LNCAP (cell line): Measurements from ENCODE around the gene ATAD5.

Source experiments
- CTCF ChIP-seq: fragments of 450-650 bp; IDR thresholded peaks from 2 replicates; pipeline ENCODE4 v1.5.1; 2017; ENCODE audit warnings: mild to moderate bottlenecking

Gene ATAD5

GRCh38 chr17:30929081-30929633, 97.4 kb downstream of the ATAD5 start:
- no peak for TF ChIP-seq CTCF

DNA sequence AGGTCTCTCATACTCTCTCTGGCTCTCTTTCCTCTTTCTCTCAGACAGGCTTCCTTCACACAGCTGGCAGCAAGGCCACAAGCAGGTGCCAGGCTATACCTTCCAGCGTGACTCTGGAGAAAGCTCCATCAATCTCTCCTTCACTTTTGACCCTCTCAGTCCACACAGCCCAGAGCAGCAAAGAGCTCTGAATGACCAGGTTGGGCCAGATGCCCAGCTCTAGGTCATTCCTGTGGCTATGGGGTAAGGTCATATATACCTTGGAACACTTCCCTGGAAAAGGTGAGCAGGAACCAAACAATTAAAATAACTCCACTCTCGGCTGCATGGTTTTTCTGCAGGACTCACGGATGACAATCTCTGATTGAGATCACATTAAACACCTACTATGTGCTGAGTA, 98.7 kb downstream of the ATAD5 start:
- TF ChIP-seq CTCF = no peak

DNA sequence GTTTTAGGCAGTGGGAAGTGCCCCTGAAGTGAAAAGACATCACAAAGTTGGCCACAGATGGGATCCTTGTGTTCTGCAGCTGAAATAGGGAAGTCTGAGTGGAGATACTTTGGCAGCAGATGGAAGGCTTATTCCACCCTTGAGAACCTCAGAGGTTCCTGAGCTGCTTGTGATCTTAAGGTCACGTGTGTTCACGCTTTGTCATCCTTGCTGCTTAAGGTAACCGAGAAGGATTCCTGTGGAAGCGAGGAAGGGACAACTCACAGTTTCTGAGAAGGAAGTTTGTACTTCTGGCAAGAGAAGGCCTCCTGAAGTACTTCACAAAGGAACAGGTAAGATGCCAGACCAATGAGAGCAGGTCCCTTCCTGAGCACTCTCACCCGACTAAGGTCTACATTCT, 102.2 kb downstream of the ATAD5 start:
- TF ChIP-seq CTCF = no peak

- no peak for TF ChIP-seq CTCF
Measured at GRCh38 chr17:30939051-30939689, 107.4 kb downstream of the ATAD5 start.

DNA sequence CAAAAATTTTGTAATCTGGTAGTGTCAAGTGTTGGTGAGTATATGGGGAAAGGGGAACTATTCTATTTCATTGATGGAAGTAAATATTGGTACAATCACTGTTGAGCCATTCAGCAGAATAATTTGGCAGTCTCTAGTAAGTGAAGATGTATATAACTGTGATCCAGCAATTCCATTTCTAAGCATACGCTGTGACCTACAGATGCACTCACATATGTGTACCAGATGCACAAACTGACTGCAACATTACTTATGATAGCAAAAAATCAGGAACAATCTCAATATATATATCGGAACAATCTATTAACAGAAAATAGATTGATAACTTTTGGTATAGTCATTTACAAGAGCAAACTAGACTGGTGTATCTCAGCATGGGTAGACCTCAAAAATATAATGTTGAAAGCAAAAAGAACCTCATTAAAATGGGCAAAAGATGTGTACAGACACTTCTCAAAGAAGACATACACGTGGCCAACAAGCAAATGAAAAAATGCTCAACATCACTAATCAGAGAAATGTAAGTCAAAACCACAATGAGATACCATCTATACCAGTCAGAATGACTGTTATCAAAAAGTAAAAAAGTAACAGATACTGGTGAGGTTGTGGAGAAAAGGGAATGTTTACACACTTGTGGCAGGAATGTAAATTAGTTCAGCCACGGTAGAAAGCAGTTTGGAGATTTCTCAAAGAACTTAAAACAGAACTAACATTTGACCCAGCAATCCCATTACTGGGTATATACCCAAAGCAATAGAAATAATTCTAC, 110.7 kb downstream of the ATAD5 start:
- TF ChIP-seq CTCF = no peak
